Left ventricle myocardium superior (tissue), 1 donor: ENCODE data around the gene ZSCAN16. TPM values are rescaled to one million over a fixed set of nuclear protein-coding genes. Genes with fewer than 3 reads are reported as not detected.

Experiments used
- ATAC-seq: fragments of 200-7000 bp; cut with Tn5 transposase; one replicate; pipeline ENCODE4 v1.9.1; 2020; ENCODE audit warnings: mild to moderate bottlenecking, moderate library complexity
- DNase-seq: peaks from one replicate; pipeline ENCODE4 v3.0.0-alpha.2; 2020
- intact Hi-C: fragments of 100-400 bp; cut with micrococcal nuclease; formaldehyde crosslinking; loops from one replicate; pipeline ENCODE4 v1.11.0; 2022
- total RNA-seq: library from RNA; stranded (reverse); fragmentation: NEBNext Ultra II Directional; extraction: Animal tissue kit (Norgen Biotek cat#: 25700); gene quantifications from one replicate; pipeline ENCODE4 v1.2.1, GENCODE V29; 2021
- donor health status: DM: no; HTN: yes; CAD: no; lungs with severe emphysema.

ZSCAN16 gene
- total RNA-seq, 1 donor from 2014 or later: 2.2 TPM

DNA sequence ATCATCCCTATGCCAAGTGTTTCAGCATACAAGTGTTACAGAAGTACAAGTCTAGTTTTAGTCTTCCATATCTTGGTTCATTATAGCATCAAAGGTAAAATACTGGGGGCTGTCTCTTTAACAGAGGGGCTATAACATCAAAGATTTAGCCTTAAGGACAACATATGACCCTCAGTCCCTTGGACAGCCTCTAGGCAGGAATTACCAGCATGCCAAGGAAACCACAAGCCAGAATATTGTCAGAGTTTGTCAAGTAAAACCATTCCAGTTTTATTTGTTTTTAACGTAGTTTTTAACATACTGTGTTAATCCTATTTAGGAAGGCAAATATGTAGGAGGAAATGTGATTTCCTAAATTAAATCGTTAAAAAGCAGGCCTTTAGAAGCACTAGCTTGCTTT is 35.8 kb downstream of the ZSCAN16 start:
- no peak for ATAC-seq
- no peak for DNase-seq
- intact Hi-C loops: no loop called here

DNA sequence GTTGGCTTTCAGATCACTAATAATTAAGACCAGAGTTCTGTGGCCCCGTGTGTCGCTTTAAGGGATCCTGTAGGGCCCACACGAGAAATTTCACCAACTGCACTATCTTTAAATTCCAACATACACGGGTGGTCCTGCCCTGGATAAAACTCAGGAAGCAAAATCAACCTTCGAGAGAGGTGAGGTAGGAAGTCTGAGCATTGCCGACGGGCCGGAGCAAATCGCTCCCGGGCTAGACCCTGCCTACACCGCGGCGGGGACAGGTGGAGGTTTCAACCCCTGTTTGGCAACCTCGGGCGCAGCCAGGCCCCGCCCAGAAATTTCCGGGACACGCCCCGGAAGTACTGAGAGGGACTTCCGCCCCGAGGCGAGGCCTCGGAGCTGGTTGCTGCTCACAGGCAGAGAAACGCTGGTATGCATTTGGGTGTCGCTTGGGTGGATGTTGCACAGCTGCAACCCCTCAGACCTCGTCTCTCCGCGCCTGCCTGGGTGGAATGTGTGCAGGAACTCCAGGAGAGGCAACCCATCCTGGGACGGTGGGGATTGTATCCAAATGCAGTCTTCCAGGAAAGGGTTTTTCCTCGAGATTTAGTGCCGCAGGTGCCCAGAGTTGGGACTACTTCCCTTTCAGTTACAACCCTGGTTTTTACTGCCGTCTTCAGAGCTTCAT is 37.1 kb downstream of the ZSCAN16 start:
- intact Hi-C loops: no loop called here
- ATAC-seq (peak; percentile 92), DNase-seq (peak; percentile 84)

DNA sequence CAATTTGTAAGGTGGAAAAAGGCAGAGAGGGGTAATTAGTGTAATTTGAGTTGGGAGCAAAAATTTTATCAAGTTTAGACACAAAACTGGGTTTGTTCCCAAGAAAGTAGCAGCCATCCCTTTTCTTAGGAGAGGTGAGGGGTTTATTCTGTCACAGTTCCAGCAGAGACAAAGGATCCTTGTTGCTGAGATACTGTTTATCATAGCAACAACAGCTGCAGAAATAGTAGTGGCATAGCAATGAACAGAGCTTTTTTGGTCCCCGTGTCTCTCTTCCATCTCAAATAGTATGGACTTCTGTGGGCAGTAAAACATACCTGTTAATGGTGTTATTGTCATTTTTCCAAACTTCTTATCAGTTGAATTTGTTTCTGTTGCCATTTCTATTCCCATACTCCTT is 41.2 kb downstream of the ZSCAN16 start:
- intact Hi-C loops: no loop called here
- ATAC-seq (no peak), DNase-seq (no peak)

DNA sequence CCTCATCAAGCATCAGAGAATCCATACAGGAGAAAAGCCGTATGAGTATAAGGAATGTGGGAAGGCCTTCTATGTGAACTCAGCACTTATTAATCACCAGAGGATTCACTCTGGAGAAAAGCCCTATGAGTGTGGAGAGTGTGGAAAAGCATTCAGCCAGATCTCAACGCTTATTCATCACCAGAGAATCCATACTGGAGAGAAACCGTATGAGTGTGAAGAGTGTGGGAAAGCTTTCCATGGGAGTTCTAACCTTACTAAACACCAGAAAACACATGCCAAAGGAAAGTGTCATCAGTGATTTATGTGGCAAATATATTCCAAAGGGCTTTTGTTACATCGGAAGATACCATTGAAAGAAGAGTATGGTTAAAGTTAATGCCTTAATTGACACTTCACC is 42.7 kb downstream of the ZSCAN16 start:
- intact Hi-C loops: no loop called here
- no peak for DNase-seq

DNA sequence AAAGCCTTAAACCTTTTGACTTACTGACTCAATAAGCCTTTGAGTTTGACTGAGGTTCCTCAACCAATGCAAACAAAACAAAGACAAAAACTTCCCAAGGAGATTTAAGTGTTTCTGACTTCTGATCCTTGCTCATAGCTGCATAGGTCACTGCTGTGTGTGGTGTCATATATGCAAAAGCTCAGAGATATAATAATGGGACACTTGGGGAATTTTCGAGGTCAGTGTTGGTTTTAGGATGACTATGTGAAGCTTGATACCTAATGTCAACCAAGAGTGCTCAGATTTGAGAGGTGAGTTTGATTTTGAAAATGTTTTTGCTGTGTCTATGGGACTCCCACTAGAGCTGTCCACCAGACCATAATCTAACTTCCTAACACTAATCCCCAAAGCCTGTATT is 43.5 kb downstream of the ZSCAN16 start:
- ATAC-seq (no peak), DNase-seq (no peak)
- intact Hi-C loops: no loop called here

More for the DNA sequence above, 42.7 kb downstream of the ZSCAN16 start:
- ATAC-seq: no peak

DNA sequence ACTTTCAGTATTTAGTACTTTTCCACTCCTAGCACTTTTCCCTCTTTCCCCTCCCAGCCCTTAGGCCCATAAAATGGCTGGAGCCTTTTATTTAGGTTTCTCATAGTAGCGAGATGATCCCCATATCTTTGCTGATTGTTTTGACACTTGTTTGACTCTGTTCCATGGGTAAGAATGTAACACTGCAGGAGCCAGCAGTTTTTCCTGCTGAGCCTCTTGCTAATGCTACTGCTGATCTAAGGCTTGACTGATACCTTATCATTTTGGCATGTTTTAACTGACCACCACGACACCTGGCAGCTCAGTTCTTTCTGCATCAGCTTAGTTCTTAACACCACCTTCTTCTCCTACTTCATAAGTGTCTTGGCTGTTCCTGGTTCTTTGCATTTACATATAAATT is 46.9 kb downstream of the ZSCAN16 start:
- intact Hi-C loops: no loop called here
- ATAC-seq (no peak), DNase-seq (no peak)

DNA sequence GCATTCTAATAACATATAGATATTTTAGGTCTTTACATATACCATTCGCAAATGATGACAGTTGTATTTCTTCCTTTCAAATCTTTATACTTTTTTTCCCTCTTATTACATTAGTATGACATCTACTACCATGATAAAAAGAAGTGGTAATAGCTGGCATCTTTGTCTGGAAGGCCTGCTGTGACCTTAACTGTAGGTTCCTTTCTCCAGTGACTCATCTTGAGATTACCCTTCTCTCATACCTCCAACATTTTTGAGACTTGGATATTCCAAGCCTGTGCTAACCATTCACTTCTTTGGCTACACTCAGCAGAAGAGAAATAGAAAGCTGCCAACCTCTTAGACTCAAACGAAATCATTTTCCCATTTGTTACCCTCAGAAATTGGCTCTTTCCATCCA is 47.6 kb downstream of the ZSCAN16 start:
- no peak for DNase-seq
- ATAC-seq: no peak
- intact Hi-C loops: no loop called here

DNA sequence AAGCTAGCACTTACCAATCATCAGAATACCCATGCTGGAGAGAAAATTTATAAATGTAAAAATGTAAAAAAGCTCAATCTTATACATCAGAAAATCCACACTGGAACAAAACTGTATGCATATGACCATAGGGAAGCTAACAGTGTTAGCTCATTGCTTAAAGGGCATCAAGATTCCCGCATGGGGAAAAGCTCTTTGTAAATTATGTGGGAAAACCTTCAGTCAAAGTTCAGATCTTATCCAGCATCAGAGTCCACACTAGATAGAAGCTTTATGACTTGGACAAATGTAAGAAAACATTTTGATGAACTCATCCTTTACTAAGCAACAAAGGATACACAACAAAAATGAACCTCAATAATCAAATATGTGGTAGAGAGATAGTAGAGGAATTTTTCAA is 52.0 kb downstream of the ZSCAN16 start:
- intact Hi-C loops: no loop called here
- no peak for ATAC-seq
- no peak for DNase-seq

Other genes starting within 250 kb of the ZSCAN16 start
- gene OR2B2, start 212.2 kb upstream of the ZSCAN16 start, total RNA-seq: not detected
- gene OR2B6, start 167.4 kb upstream of the ZSCAN16 start, total RNA-seq: not detected
- gene ZNF165, start 44.0 kb upstream of the ZSCAN16 start, total RNA-seq: 0.62 TPM
- gene ZKSCAN8, start 17.3 kb downstream of the ZSCAN16 start, total RNA-seq: 13.9 TPM
- gene ZSCAN9, start 100.7 kb downstream of the ZSCAN16 start, total RNA-seq: 10.2 TPM
- 2.7 TPM for gene ZKSCAN4, start 127.7 kb downstream of the ZSCAN16 start, total RNA-seq
- 6.3 TPM for gene NKAPL, start 134.7 kb downstream of the ZSCAN16 start, total RNA-seq
- gene ZSCAN26, start 142.5 kb downstream of the ZSCAN16 start, total RNA-seq: 13.8 TPM
- 2.3 TPM for gene PGBD1, start 157.0 kb downstream of the ZSCAN16 start, total RNA-seq
- gene ZSCAN31, start 211.5 kb downstream of the ZSCAN16 start, total RNA-seq: 8.6 TPM
- 4.7 TPM for gene ZKSCAN3, start 225.3 kb downstream of the ZSCAN16 start, total RNA-seq